GM20000 (cell line): ENCODE data around the gene SLC16A12.

Experiments used
- DNase-seq: peaks from one replicate; pipeline ENCODE4 v3.0.0; 2012; ENCODE audit warnings: low spot score
- CTCF ChIP-seq: IDR thresholded peaks from 2 replicates; pipeline ENCODE4 v1.5.1; 2012; ENCODE audit warnings: mild to moderate bottlenecking, control low read depth; ENCODE audit errors: extremely low read depth, missing control alignments

Gene SLC16A12

GRCh38 chr10:89469517-89469916 is 65.9 kb downstream of the SLC16A12 start:
- TF ChIP-seq CTCF = no peak
- no peak for DNase-seq

GRCh38 chr10:89468191-89468965 is 67.0 kb downstream of the SLC16A12 start:
- no peak for TF ChIP-seq CTCF
- no peak for DNase-seq

- TF ChIP-seq CTCF = peak; percentile 8
- peak; percentile 10 for DNase-seq
Measured at GRCh38 chr10:89466599-89467035, 68.8 kb downstream of the SLC16A12 start.

- no peak for DNase-seq
- TF ChIP-seq CTCF = no peak
Measured at GRCh38 chr10:89465196-89465595, 70.2 kb downstream of the SLC16A12 start.

- TF ChIP-seq CTCF = no peak
- DNase-seq = no peak
Measured at GRCh38 chr10:89463846-89464537, 71.4 kb downstream of the SLC16A12 start.

GRCh38 chr10:89458784-89459183 is 76.6 kb downstream of the SLC16A12 start:
- TF ChIP-seq CTCF = no peak
- DNase-seq = no peak

GRCh38 chr10:89458291-89458690 is 77.1 kb downstream of the SLC16A12 start:
- TF ChIP-seq CTCF = no peak
- DNase-seq = no peak
